Activated CD8-positive, alpha-beta T cell treated with anti-CD3 and anti-CD28 coated beads, Interleukin-2, amount 10 ng/mL, durations not matched to agents 7 days and 5 days (primary cell): Measurements from ENCODE around the gene COG5. TPM values are rescaled to one million over a fixed set of nuclear protein-coding genes. Genes with fewer than 3 reads are reported as not detected.

Source experiments
- ATAC-seq: fragments of 150-1000 bp; cut with Tn5 transposase; one replicate; pipeline ENCODE4 v1.10.0; 2021; ENCODE audit warnings: moderate library complexity
- CTCF ChIA-PET: fragments of 350-600 bp; sonication (Branson Sonifier 250); formaldehyde crosslinking; loops from one replicate; lab custom pipeline; 2021; ENCODE audit warnings: antibody characterized with exemption; lab: Charles Lee
- POLR2A ChIA-PET: fragments of 350-600 bp; sonication (Branson Sonifier 250); formaldehyde crosslinking; loops from one replicate; lab custom pipeline; 2021; ENCODE audit warnings: antibody characterized with exemption; lab: Charles Lee
- DNase-seq: peaks from one replicate; pipeline ENCODE4 v3.0.0-alpha.2; 2020
- H3K27ac Mint-ChIP-seq: one replicate; pipeline ENCODE4 v1.8.0; 2021; ENCODE audit warnings: mild to moderate bottlenecking, mixed read lengths
- H3K27me3 Mint-ChIP-seq: one replicate; pipeline ENCODE4 v1.8.0; 2021; ENCODE audit warnings: low read depth, mixed read lengths
- H3K36me3 Mint-ChIP-seq: one replicate; pipeline ENCODE4 v1.8.0; 2021; ENCODE audit warnings: low read depth, mixed read lengths
- H3K4me1 Mint-ChIP-seq: one replicate; pipeline ENCODE4 v1.8.0; 2021; ENCODE audit warnings: low read depth, mixed read lengths
- H3K4me3 Mint-ChIP-seq: one replicate; pipeline ENCODE4 v1.8.0; 2021; ENCODE audit warnings: mild to moderate bottlenecking, mixed read lengths
- H3K9me3 Mint-ChIP-seq: one replicate; pipeline ENCODE4 v1.8.0; 2022; ENCODE audit warnings: mixed read lengths; ENCODE audit not compliant: insufficient read depth
- total RNA-seq, 2 experiments: library from RNA; stranded (reverse); gene quantifications; one replicate each; pipeline ENCODE4 v1.2.3, GENCODE V29; 2021

COG5 gene
- total RNA-seq, 2 experiments from 2014 or later = 31.3 to 31.8 TPM

- H3K27ac Mint-ChIP-seq = peak overlapping the region; percentile 90
- ChIA-PET POLR2A (interaction anchor here (1.9 kb wide), 1 partner anchor 16 kb away, joined by 9 read pairs; the partner anchor contains the start of genes COG5 and DUS4L), CTCF (interaction anchor here (1.0 to 1.4 kb wide), 2 partner anchors 15 to 300 kb away, joined by 3 to 4 read pairs; partner anchors contain the start of genes COG5 and DUS4L)
- peaks cover 17% of the 10 kb centered on the region for H3K36me3 Mint-ChIP-seq
- H3K4me3 Mint-ChIP-seq = peak overlapping the region; percentile 90
- H3K27me3 Mint-ChIP-seq = no peaks in the 10 kb centered on the region
- DNase-seq (no peak), ATAC-seq (no peak)
- peaks cover 22% of the 10 kb centered on the region for H3K4me1 Mint-ChIP-seq
- no peaks in the 10 kb centered on the region for H3K9me3 Mint-ChIP-seq
Observed at GRCh38 chr7:107579554-107579884, 15.8 kb upstream of the COG5 start.

- ATAC-seq = no peak
- Mint-ChIP-seq H3K4me3 (no peak overlapping the region), H3K27ac (no peak overlapping the region), H3K4me1 (peaks cover 4% of the 10 kb centered on the region), H3K9me3 (no peaks in the 10 kb centered on the region), H3K27me3 (no peaks in the 10 kb centered on the region), H3K36me3 (peaks cover 19% of the 10 kb centered on the region)
- CTCF ChIA-PET = interaction anchor here (1.3 kb wide), 1 partner anchor 10 kb away, joined by 4 read pairs; the partner anchor contains the start of genes COG5 and DUS4L
- POLR2A ChIA-PET = interaction anchor here (1.1 kb wide), 1 partner anchor 170 kb away, joined by 3 read pairs; the partner anchor contains the start of gene CBLL1
- DNase-seq = no peak
Observed at GRCh38 chr7:107573537-107573936, 9.8 kb upstream of the COG5 start.

GRCh38 chr7:107570298-107570697 lies 6.6 kb upstream of the COG5 start:
- Mint-ChIP-seq H3K4me1 (peaks cover 3% of the 10 kb centered on the region), H3K27ac (no peak overlapping the region), H3K36me3 (peaks cover 14% of the 10 kb centered on the region), H3K4me3 (no peak overlapping the region), H3K27me3 (no peaks in the 10 kb centered on the region), H3K9me3 (no peaks in the 10 kb centered on the region)
- DNase-seq (no peak), ATAC-seq (no peak)
- ChIA-PET POLR2A (no interaction called here), CTCF (no interaction called here)

GRCh38 chr7:107564553-107565298 lies 1.0 kb upstream of the COG5 start:
- Mint-ChIP-seq H3K4me1 (peaks cover 48% of the 10 kb centered on the region), H3K36me3 (peaks cover 8% of the 10 kb centered on the region), H3K4me3 (peak overlapping the region; percentile 84), H3K9me3 (no peaks in the 10 kb centered on the region), H3K27me3 (no peaks in the 10 kb centered on the region), H3K27ac (peak overlapping the region; percentile 90)
- ChIA-PET CTCF (interaction anchor here (1.0 to 1.6 kb wide), 7 partner anchors 9 to 315 kb away, joined by 3 to 7 read pairs (median 4); partner anchors contain the start of genes BCAP29 and CBLL1), POLR2A (interaction anchor here (1.0 to 2.5 kb wide), 4 partner anchors 15 to 178 kb away, joined by 3 to 11 read pairs (median 8); partner anchors contain the start of genes BCAP29 and CBLL1)
- ATAC-seq (no peak), DNase-seq (no peak)

- ChIA-PET CTCF (interaction anchor here (0.7 to 1.6 kb wide), 6 partner anchors 10 to 396 kb away, joined by 3 to 7 read pairs (median 4); partner anchors contain the start of gene BCAP29), POLR2A (interaction anchor here (0.7 to 2.5 kb wide), 6 partner anchors 15 to 180 kb away, joined by 3 to 11 read pairs (median 5); partner anchors contain the start of genes BCAP29 and CBLL1)
- ATAC-seq (peak; percentile 67), DNase-seq (no peak)
- peak overlapping the region; percentile 84 for H3K4me3 Mint-ChIP-seq
- H3K4me1 Mint-ChIP-seq = peaks cover 56% of the 10 kb centered on the region
- no peaks in the 10 kb centered on the region for H3K27me3 Mint-ChIP-seq
- peak overlapping the region; percentile 90 for H3K27ac Mint-ChIP-seq
- H3K36me3 Mint-ChIP-seq = peaks cover 6% of the 10 kb centered on the region
- no peaks in the 10 kb centered on the region for H3K9me3 Mint-ChIP-seq
Observed at GRCh38 chr7:107563081-107563774, 492 bp downstream of the COG5 start.

- no peaks in the 10 kb centered on the region for H3K9me3 Mint-ChIP-seq
- DNase-seq = peak; percentile 64
- CTCF ChIA-PET = interaction anchor here (0.6 to 1.0 kb wide), 2 partner anchors 11 to 15 kb away, joined by 3 read pairs; no protein-coding TSS in a partner anchor
- no peaks in the 10 kb centered on the region for H3K27me3 Mint-ChIP-seq
- peaks cover 11% of the 10 kb centered on the region for H3K36me3 Mint-ChIP-seq
- peak overlapping the region; percentile 39 for H3K4me3 Mint-ChIP-seq
- POLR2A ChIA-PET = no interaction called here
- peak; percentile 26 for ATAC-seq
- H3K27ac Mint-ChIP-seq = peak overlapping the region; percentile 80
- H3K4me1 Mint-ChIP-seq = peaks cover 55% of the 10 kb centered on the region
Observed at GRCh38 chr7:107560898-107561516, 2.7 kb downstream of the COG5 start.

- Mint-ChIP-seq H3K27ac (peak overlapping the region; percentile 6), H3K4me1 (peaks cover 49% of the 10 kb centered on the region), H3K27me3 (no peaks in the 10 kb centered on the region), H3K9me3 (no peaks in the 10 kb centered on the region), H3K4me3 (no peak overlapping the region), H3K36me3 (peaks cover 20% of the 10 kb centered on the region)
- CTCF ChIA-PET = interaction anchor here (1.2 kb wide), 1 partner anchor 319 kb away, joined by 4 read pairs; no protein-coding TSS in a partner anchor
- ATAC-seq = no peak
- DNase-seq = no peak
- POLR2A ChIA-PET = no interaction called here
Observed at GRCh38 chr7:107559864-107560263, 3.9 kb downstream of the COG5 start.

- Mint-ChIP-seq H3K4me1 (peaks cover 26% of the 10 kb centered on the region), H3K27ac (no peak overlapping the region), H3K36me3 (peaks cover 39% of the 10 kb centered on the region), H3K9me3 (no peaks in the 10 kb centered on the region), H3K4me3 (no peak overlapping the region), H3K27me3 (no peaks in the 10 kb centered on the region)
- DNase-seq = no peak
- CTCF ChIA-PET = no interaction called here
- no peak for ATAC-seq
- POLR2A ChIA-PET = interaction anchor here (1.2 kb wide), 1 partner anchor 53 kb away, joined by 4 read pairs; no protein-coding TSS in a partner anchor
Observed at GRCh38 chr7:107555893-107556292, 7.8 kb downstream of the COG5 start.

- Mint-ChIP-seq H3K9me3 (no peaks in the 10 kb centered on the region), H3K36me3 (peaks cover 54% of the 10 kb centered on the region), H3K4me3 (no peak overlapping the region), H3K27ac (no peak overlapping the region), H3K27me3 (no peaks in the 10 kb centered on the region), H3K4me1 (peaks cover 7% of the 10 kb centered on the region)
- POLR2A ChIA-PET = no interaction called here
- no peak for ATAC-seq
- no peak for DNase-seq
- CTCF ChIA-PET = no interaction called here
Observed at GRCh38 chr7:107551936-107552335, 11.8 kb downstream of the COG5 start.

GRCh38 chr7:107544848-107545591 lies 18.7 kb downstream of the COG5 start:
- CTCF ChIA-PET = no interaction called here

More at GRCh38 chr7:107544848-107545591, 18.7 kb downstream of the COG5 start:
- DNase-seq (no peak), ATAC-seq (no peak)
- peaks cover 10% of the 10 kb centered on the region for H3K9me3 Mint-ChIP-seq
- H3K4me3 Mint-ChIP-seq = no peak overlapping the region
- peaks cover 56% of the 10 kb centered on the region for H3K36me3 Mint-ChIP-seq
- POLR2A ChIA-PET = no interaction called here
- no peaks in the 10 kb centered on the region for H3K27me3 Mint-ChIP-seq
- no peak overlapping the region for H3K27ac Mint-ChIP-seq
- no peaks in the 10 kb centered on the region for H3K4me1 Mint-ChIP-seq
